Parathyroid adenoma (tissue), 2 donors: ENCODE results near the gene CCL17.

ENCODE experiments used
- H2AFZ ChIP-seq: fragments of 300-600 bp; sonication (generic); one replicate; pipeline ENCODE4 v1.7.0; 2017; ENCODE audit warnings: antibody characterized with exemption, mild to moderate bottlenecking
- H3K27ac ChIP-seq: fragments of 300-600 bp; sonication (generic); one replicate; pipeline ENCODE4 v1.7.0; 2017
- H3K27me3 ChIP-seq: fragments of 300-600 bp; sonication (generic); one replicate; pipeline ENCODE4 v1.7.0; 2017; ENCODE audit warnings: low read length; ENCODE audit not compliant: control insufficient read depth, insufficient read depth
- H3K36me3 ChIP-seq: fragments of 300-600 bp; sonication (generic); one replicate; pipeline ENCODE4 v1.7.0; 2017; ENCODE audit warnings: low read length; ENCODE audit not compliant: control insufficient read depth, insufficient read depth
- H3K4me1 ChIP-seq: fragments of 300-600 bp; sonication (generic); one replicate; pipeline ENCODE4 v1.7.0; 2017; ENCODE audit warnings: control low read depth
- H3K4me2 ChIP-seq: fragments of 300-600 bp; sonication (generic); one replicate; pipeline ENCODE4 v1.7.0; 2017; ENCODE audit warnings: low read length
- H3K4me3 ChIP-seq: fragments of 300-600 bp; sonication (generic); one replicate; pipeline ENCODE4 v1.7.0; 2017; ENCODE audit warnings: low read depth, low read length
- H3K79me2 ChIP-seq: fragments of 300-600 bp; sonication (generic); one replicate; pipeline ENCODE4 v1.7.0; 2017; ENCODE audit warnings: control low read depth
- H3K9ac ChIP-seq: fragments of 300-600 bp; sonication (generic); one replicate; pipeline ENCODE4 v1.7.0; 2017; ENCODE audit warnings: mild to moderate bottlenecking
- H3K9me3 ChIP-seq: fragments of 300-600 bp; sonication (generic); one replicate; pipeline ENCODE4 v1.7.0; 2017; ENCODE audit warnings: low read length; ENCODE audit not compliant: control insufficient read depth
- CTCF ChIP-seq: fragments of 300-600 bp; sonication (generic); IDR thresholded peaks from one replicate; pipeline ENCODE4 v1.7.0; 2017; ENCODE audit warnings: antibody characterized with exemption, mild to moderate bottlenecking
- donor health status: primary hyperparathyroidism.

Gene CCL17

GRCh38 chr16:57462978-57463362 lies 58.4 kb downstream of the CCL17 start:
- H3K27me3 ChIP-seq: no peaks in the 10 kb centered on the region
- H2AFZ ChIP-seq: peak overlapping the region; percentile 60
- peaks cover 13% of the 10 kb centered on the region for H3K79me2 ChIP-seq
- peak overlapping the region; percentile 64 for H3K4me3 ChIP-seq
- no peak for TF ChIP-seq CTCF
- peaks cover 9% of the 10 kb centered on the region for H3K4me1 ChIP-seq
- no peaks in the 10 kb centered on the region for H3K9me3 ChIP-seq
- H3K4me2 ChIP-seq: peak overlapping the region; percentile 82
- H3K9ac ChIP-seq: no peak overlapping the region
- H3K27ac ChIP-seq: no peak overlapping the region
- H3K36me3 ChIP-seq: no peaks in the 10 kb centered on the region

- H3K36me3 ChIP-seq: no peaks in the 10 kb centered on the region
- no peak overlapping the region for H3K4me2 ChIP-seq
- H3K9ac ChIP-seq: no peak overlapping the region
- H3K9me3 ChIP-seq: no peaks in the 10 kb centered on the region
- H3K79me2 ChIP-seq: peaks cover 13% of the 10 kb centered on the region
- H3K4me1 ChIP-seq: peaks cover 9% of the 10 kb centered on the region
- TF ChIP-seq CTCF: no peak
- no peaks in the 10 kb centered on the region for H3K27me3 ChIP-seq
- no peak overlapping the region for H2AFZ ChIP-seq
- no peak overlapping the region for H3K27ac ChIP-seq
- no peak overlapping the region for H3K4me3 ChIP-seq
These were observed 60.0 kb downstream of the CCL17 start for GRCh38 chr16:57464523-57464922.
